SK-N-SH (cell line): ENCODE data around the gene PDS5B. TPM values are rescaled to one million over a fixed set of nuclear protein-coding genes. Genes with fewer than 3 reads are reported as not detected.

Experiments
- CTCF ChIA-PET: fragments of 300-600, 350-600 bp; formaldehyde crosslinking; extraction: SDS; loops from one replicate; lab custom pipeline; 2021; lab: Yijun Ruan, JAX
- POLR2A ChIA-PET: fragments of 350-600 bp; sonication (Branson Sonifier 250); formaldehyde crosslinking; extraction: SDS; loops from one replicate; lab custom pipeline; 2020; ENCODE audit warnings: antibody characterized with exemption, inconsistent platforms; lab: Yijun Ruan, JAX
- DNase-seq: peaks from one replicate; pipeline ENCODE4 v3.0.0; 2012
- H2AFZ ChIP-seq: fragments of 200-600 bp; sonication (generic); 2 replicates; pipeline ENCODE4 v1.8.1; 2016; ENCODE audit warnings: antibody characterized with exemption, mild to moderate bottlenecking, low read depth
- H3F3A ChIP-seq: fragments of 200-600 bp; sonication (generic); replicated peaks from 2 replicates; pipeline ENCODE3; 2016; ENCODE audit warnings: antibody characterized with exemption, mild to moderate bottlenecking; ENCODE audit not compliant: insufficient read depth
- H3K27ac ChIP-seq, 2 experiments: fragments of 200-500 bp in 1 of 2; fragments of 200-600 bp in 1 of 2; sonication (Bioruptor generic) in 1 of 2; sonication (generic), shearing (Covaris generic) in 1 of 2; 2 replicates each; pipeline versions ENCODE4 v1.5.1 to v1.6.1; 2014 to 2016; ENCODE audit warnings: low read depth in 2 of 2, inconsistent platforms in 1 of 2, low read length in 1 of 2, mild to moderate bottlenecking in 1 of 2, mixed read lengths in 1 of 2
- H3K27me3 ChIP-seq: fragments of 200-600 bp; sonication (generic), shearing (Covaris generic); 2 replicates; pipeline ENCODE4 v1.6.1; 2016; ENCODE audit warnings: mixed run types; ENCODE audit not compliant: insufficient read depth
- H3K36me3 ChIP-seq, 2 experiments: fragments of 200-500 bp in 1 of 2; fragments of 200-600 bp in 1 of 2; sonication (Bioruptor generic) in 1 of 2; sonication (generic) in 1 of 2; replicated peaks in 1 of 2; 2 replicates each; pipeline versions ENCODE3 to v1.5.1; 2014 to 2016; ENCODE audit warnings: low read length in 1 of 2, mild to moderate bottlenecking in 1 of 2; ENCODE audit not compliant: insufficient read depth in 2 of 2, control insufficient read depth in 1 of 2
- H3K4me1 ChIP-seq, 2 experiments: fragments of 200-500 bp in 1 of 2; fragments of 200-600 bp in 1 of 2; sonication (Bioruptor generic) in 1 of 2; sonication (generic), shearing (Covaris generic) in 1 of 2; 2 replicates each; pipeline versions ENCODE4 v1.5.1 to v1.6.1; 2014 to 2016; ENCODE audit warnings: low read depth in 1 of 2, low read length in 1 of 2, mixed run types in 1 of 2; ENCODE audit not compliant: insufficient read depth in 2 of 2, control insufficient read depth in 1 of 2
- H3K4me2 ChIP-seq: fragments of 200-600 bp; sonication (generic), shearing (Covaris generic); 2 replicates; pipeline ENCODE4 v1.6.1; 2017; ENCODE audit warnings: mixed run types
- H3K4me3 ChIP-seq, 2 experiments: fragments of 200-500 bp in 1 of 2; fragments of 200-600 bp in 1 of 2; sonication (Bioruptor generic) in 1 of 2; sonication (generic), shearing (Covaris generic) in 1 of 2; 2 replicates each; pipeline versions ENCODE4 v1.5.1 to v1.8.1; 2014 to 2016; ENCODE audit warnings: low read depth in 2 of 2, inconsistent platforms in 1 of 2, low read length in 1 of 2, mild to moderate bottlenecking in 1 of 2, mixed read lengths in 1 of 2, moderate library complexity in 1 of 2
- H3K79me2 ChIP-seq: fragments of 200-600 bp; sonication (generic); 2 replicates; pipeline ENCODE4 v1.8.1; 2017; ENCODE audit warnings: mild to moderate bottlenecking; ENCODE audit not compliant: insufficient read depth
- H3K9ac ChIP-seq: fragments of 200-600 bp; sonication (generic); 2 replicates; pipeline ENCODE4 v1.6.1; 2017; ENCODE audit warnings: mixed run types
- H3K9me2 ChIP-seq: fragments of 200-600 bp; sonication (generic); 2 replicates; pipeline ENCODE4 v1.6.1; 2017; ENCODE audit warnings: mixed run types
- H3K9me3 ChIP-seq: fragments of 200-600 bp; sonication (generic); 2 replicates; pipeline ENCODE4 v1.6.1; 2017; ENCODE audit warnings: mixed run types, mild to moderate bottlenecking, moderate library complexity
- H4K20me1 ChIP-seq: fragments of 200-600 bp; sonication (generic); 2 replicates; pipeline ENCODE4 v1.6.1; 2017; ENCODE audit warnings: mild to moderate bottlenecking, mixed run types; ENCODE audit not compliant: insufficient read depth
- ELF1 ChIP-seq: IDR thresholded peaks from 2 replicates; pipeline ENCODE4 v1.4.0; 2012
- FOSL2 ChIP-seq: IDR thresholded peaks from 2 replicates; pipeline ENCODE4 v1.4.0; 2012; ENCODE audit warnings: low read depth, mild to moderate bottlenecking, moderate library complexity, borderline replicate concordance
- FOXJ3 ChIP-seq: sonication (generic); formaldehyde crosslinking; IDR thresholded peaks from 2 replicates; pipeline ENCODE4 v1.5.1; 2020; ENCODE audit warnings: mild to moderate bottlenecking, missing genetic modification reagents
- FOXM1 ChIP-seq: IDR thresholded peaks from 2 replicates; pipeline ENCODE4 v1.4.0; 2012; ENCODE audit warnings: low read depth, mild to moderate bottlenecking
- GABPA ChIP-seq: IDR thresholded peaks from 2 replicates; pipeline ENCODE4 v1.4.0; 2012; ENCODE audit warnings: low read depth, mild to moderate bottlenecking
- MAX ChIP-seq: IDR thresholded peaks from 2 replicates; pipeline ENCODE4 v1.4.0; 2012; ENCODE audit warnings: low read depth
- MEF2A ChIP-seq: IDR thresholded peaks from 2 replicates; pipeline ENCODE4 v1.4.0; 2012; ENCODE audit warnings: low read depth, borderline replicate concordance
- MXI1 ChIP-seq: IDR thresholded peaks from 2 replicates; pipeline ENCODE4 v1.6.1; 2012; ENCODE audit warnings: mild to moderate bottlenecking, low read depth, low read length, improper control_type of control experiment
- NFIC ChIP-seq: IDR thresholded peaks from 2 replicates; pipeline ENCODE4 v1.4.0; 2012; ENCODE audit warnings: borderline replicate concordance
- NRF1 ChIP-seq: IDR thresholded peaks from 2 replicates; pipeline ENCODE4 v1.6.1; 2012; ENCODE audit warnings: low read depth, mild to moderate bottlenecking, low read length
- RAD21 ChIP-seq: IDR thresholded peaks from 2 replicates; pipeline ENCODE4 v1.6.1; 2012; ENCODE audit warnings: mild to moderate bottlenecking, low read length
- RCOR1 ChIP-seq: fragments of 150-350 bp; IDR thresholded peaks from 2 replicates; pipeline ENCODE4 v1.6.1; 2017; ENCODE audit warnings: antibody characterized with exemption, low read length
- RXRA ChIP-seq: IDR thresholded peaks from 2 replicates; pipeline ENCODE4 v1.4.0; 2012; ENCODE audit warnings: low read depth, mild to moderate bottlenecking, borderline replicate concordance
- SIN3A ChIP-seq: IDR thresholded peaks from 2 replicates; pipeline ENCODE4 v1.6.1; 2012; ENCODE audit warnings: low read depth, mild to moderate bottlenecking, low read length, moderate library complexity, borderline replicate concordance
- SMC3 ChIP-seq: IDR thresholded peaks from 2 replicates; pipeline ENCODE4 v1.6.1; 2012; ENCODE audit warnings: low read depth, low read length, improper control_type of control experiment
- TAF1 ChIP-seq: IDR thresholded peaks from 2 replicates; pipeline ENCODE4 v1.6.1; 2012; ENCODE audit warnings: low read depth, mild to moderate bottlenecking, low read length, moderate library complexity, borderline replicate concordance
- TCF12 ChIP-seq: IDR thresholded peaks from 2 replicates; pipeline ENCODE4 v1.4.0; 2012
- TEAD4 ChIP-seq: IDR thresholded peaks from 2 replicates; pipeline ENCODE4 v1.4.0; 2012; ENCODE audit warnings: mild to moderate bottlenecking, borderline replicate concordance; ENCODE audit not compliant: insufficient read depth
- YY1 ChIP-seq: IDR thresholded peaks from 2 replicates; pipeline ENCODE4 v1.4.0; 2012; ENCODE audit warnings: low read depth, mild to moderate bottlenecking
- ZBTB33 ChIP-seq: IDR thresholded peaks from 2 replicates; pipeline ENCODE4 v1.4.0; 2012; ENCODE audit warnings: low read depth, borderline replicate concordance
- WGBS: methylation state at CpG from one replicate; pipeline ENCODE4 v1.1.6; 2017; ENCODE audit warnings: low lambda C conversion rate; 5-methylcytosine and 5-hydroxymethylcytosine counted together
- polyA plus RNA-seq, 3 experiments: library from polyadenylated mRNA; depleted of rRNA; stranded (reverse); fragments of >200 nt; gene quantifications; 2 replicates each; pipeline ENCODE4 v1.2.3, GENCODE V29; 2012

PDS5B gene
- polyA plus RNA-seq, 1 of the 3 experiments (the other 2 are of a cell fraction), result 3.8 TPM

GRCh38 chr13:32548837-32549236, 37.4 kb upstream of the PDS5B start:
- Histone ChIP-seq H3K27ac (no peak overlapping the region), H3K36me3 (no peaks in the 10 kb centered on the region), H3K9me2 (no peaks in the 10 kb centered on the region), H3K9ac (no peak overlapping the region), H3K27me3 (no peaks in the 10 kb centered on the region), H3K4me2 (no peak overlapping the region), H2AFZ (no peak overlapping the region), H3K9me3 (no peaks in the 10 kb centered on the region), H3F3A (no peaks in the 10 kb centered on the region), H3K4me3 (no peak overlapping the region), H4K20me1 (no peaks in the 10 kb centered on the region), H3K4me1 (no peaks in the 10 kb centered on the region), H3K79me2 (no peaks in the 10 kb centered on the region)
- ChIA-PET POLR2A (no interaction called here), CTCF (interaction anchor here (0.6 kb wide), 1 partner anchor 33 kb away, joined by 3 read pairs; no protein-coding TSS in a partner anchor)
- no peak for TF ChIP-seq FOSL2
- TF ChIP-seq YY1, result no peak
- TF ChIP-seq FOXM1, result no peak
- no peak for TF ChIP-seq ZBTB33
- no peak for TF ChIP-seq FOXJ3 (CRISPR knock-in tag)
- TF ChIP-seq MEF2A, result no peak
- no peak for TF ChIP-seq RCOR1
- TF ChIP-seq SMC3, result no peak
- no peak for TF ChIP-seq ELF1
- TF ChIP-seq NRF1, result no peak
- no peak for TF ChIP-seq MAX
- TF ChIP-seq TAF1, result no peak
- no peak for TF ChIP-seq RXRA
- no peak for TF ChIP-seq GABPA
- TF ChIP-seq TCF12, result no peak
- no peak for TF ChIP-seq NFIC
- TF ChIP-seq RAD21, result no peak
- TF ChIP-seq TEAD4, result no peak
- TF ChIP-seq SIN3A, result no peak
- 89% methylated on average over 2 of the region's 2 CpGs for WGBS
- no peak for DNase-seq

- 79% methylated on average over 3 of the region's 3 CpGs for WGBS
- H3K79me2 ChIP-seq, result no peaks in the 10 kb centered on the region
- no peaks in the 10 kb centered on the region for H3F3A ChIP-seq
- H3K36me3 ChIP-seq, result no peaks in the 10 kb centered on the region
- DNase-seq, result no peak
- H3K4me3 ChIP-seq, result no peak overlapping the region
- CTCF ChIA-PET, result interaction anchor here (0.6 to 1.1 kb wide), 2 partner anchors 11 to 32 kb away, joined by 3 to 4 read pairs; partner anchors contain the start of gene N4BP2L2
- no peaks in the 10 kb centered on the region for H4K20me1 ChIP-seq
- H3K4me2 ChIP-seq, result no peak overlapping the region
- no peaks in the 10 kb centered on the region for H3K9me3 ChIP-seq
- H3K4me1 ChIP-seq, result no peaks in the 10 kb centered on the region
- no peak overlapping the region for H3K27ac ChIP-seq
- TF ChIP-seq MAX (no peak), ELF1 (no peak), NFIC (no peak), MXI1 (no peak), FOSL2 (no peak)
- POLR2A ChIA-PET, result no interaction called here
- H2AFZ ChIP-seq, result no peak overlapping the region
- no peaks in the 10 kb centered on the region for H3K27me3 ChIP-seq
- H3K9me2 ChIP-seq, result no peaks in the 10 kb centered on the region
- H3K9ac ChIP-seq, result no peak overlapping the region
Measured at GRCh38 chr13:32549788-32550187, 36.5 kb upstream of the PDS5B start.
